GM18861 (cell line): Measurements from ENCODE around the gene GBP3.
"Not testable (repeated sequence)": the region's sequence is repeated elsewhere in the genome, so short reads cannot be mapped to it uniquely, and the experiment has no call there.

Experiments
- ATAC-seq: cut with Tn5 transposase; IDR thresholded peaks from one replicate; pipeline ENCODE4 v1.9.1; 2021; ENCODE audit not compliant: unreplicated experiment

Gene GBP3

GRCh38 chr1:88980870-88981269 lies 41.8 kb downstream of the GBP3 start:
- no peak for ATAC-seq

GRCh38 chr1:88979749-88980116 lies 42.9 kb downstream of the GBP3 start:
- ATAC-seq = no peak

DNA sequence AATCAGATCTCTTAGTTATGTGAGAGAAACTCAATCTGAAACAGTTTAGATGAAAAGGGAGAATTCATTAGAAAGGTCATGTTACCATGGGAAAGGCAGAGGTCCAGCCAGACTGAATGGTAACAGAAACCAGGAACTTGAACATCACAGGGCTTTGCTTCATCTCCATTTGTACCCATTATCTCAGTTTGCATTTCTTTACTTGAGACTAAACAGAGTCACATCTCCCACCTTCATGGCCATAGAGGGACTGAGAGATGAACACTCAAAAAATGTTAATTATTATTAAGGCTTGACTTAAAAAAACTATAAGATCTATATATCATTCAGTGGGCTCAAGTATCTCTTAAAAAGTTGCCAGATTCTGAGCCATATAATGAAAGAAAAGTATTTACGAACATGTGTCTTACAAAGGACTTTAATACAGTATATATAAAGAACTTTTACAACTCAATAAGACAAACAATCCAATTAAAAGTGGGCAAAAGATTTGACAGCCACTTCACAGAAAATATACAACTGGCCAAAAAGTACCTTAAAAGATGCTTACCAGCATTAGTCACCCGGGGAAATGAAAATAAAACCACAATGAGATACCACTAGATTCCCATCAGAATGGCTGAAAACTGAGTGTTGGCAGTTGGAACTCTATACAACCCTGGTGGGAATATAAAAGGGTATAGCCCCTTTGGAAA lies 43.5 kb downstream of the GBP3 start:
- no peak for ATAC-seq

- ATAC-seq = no peak
Measured at GRCh38 chr1:88976235-88976634, 46.4 kb downstream of the GBP3 start.

- not testable (repeated sequence) for ATAC-seq
Measured at GRCh38 chr1:88974616-88975172, 48.0 kb downstream of the GBP3 start.

DNA sequence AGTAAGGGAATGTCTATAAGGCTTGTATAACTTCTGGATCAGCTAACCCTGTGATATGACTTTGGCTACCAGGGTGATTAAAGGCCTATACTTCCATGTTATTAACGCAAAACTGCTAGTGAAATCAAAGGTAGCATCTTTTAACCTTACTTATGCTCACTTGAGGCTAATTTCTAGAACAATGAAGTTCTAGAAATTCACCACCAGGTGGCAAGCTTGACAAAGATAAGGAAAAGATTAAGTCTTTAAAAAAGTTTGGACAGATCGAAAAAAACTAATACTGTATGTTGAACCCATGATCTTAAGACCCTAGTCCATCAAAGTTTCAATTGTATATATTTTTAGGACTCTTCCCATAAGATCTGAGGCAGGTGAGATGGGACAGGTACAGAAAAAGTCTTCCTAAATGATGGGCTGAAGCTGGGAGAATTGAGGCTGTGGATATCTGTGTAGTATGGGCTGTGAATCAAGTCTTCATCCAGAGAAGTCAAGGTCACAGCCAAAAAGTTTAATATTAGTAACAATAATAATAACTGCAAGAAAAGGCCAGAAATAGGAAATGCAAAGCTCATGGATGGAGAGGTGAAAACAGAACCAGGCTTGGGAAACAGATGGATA lies 49.0 kb downstream of the GBP3 start:
- no peak for ATAC-seq

DNA sequence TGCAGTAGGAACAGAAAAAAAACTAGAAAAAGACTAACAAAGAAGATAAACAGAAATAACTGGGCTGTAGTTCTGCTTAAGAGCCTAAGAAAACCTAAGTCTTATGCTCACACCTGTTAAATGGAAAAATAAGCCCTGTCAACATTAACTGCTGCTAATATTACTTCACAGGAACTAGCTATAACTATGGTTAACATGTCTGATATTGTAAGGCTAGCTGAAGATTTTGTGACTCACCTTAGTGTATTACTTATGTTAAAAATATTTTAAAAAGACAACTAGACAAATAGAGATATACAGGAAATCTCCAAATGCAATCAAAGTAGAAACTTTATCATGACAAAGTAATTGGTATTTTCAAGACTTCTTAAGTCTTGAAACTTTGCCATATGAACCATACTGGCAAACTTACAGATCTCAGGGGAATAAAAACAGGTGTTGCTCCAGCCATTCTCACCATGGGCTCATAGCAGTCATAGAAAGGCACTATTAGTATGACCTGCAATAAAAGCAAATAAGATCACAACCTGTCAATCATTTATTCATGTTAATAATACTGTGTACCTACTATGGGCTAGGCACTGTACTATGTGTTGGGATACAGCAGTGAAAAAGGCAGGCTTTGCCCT lies 60.9 kb downstream of the GBP3 start:
- ATAC-seq = no peak

GRCh38 chr1:88961081-88961480 lies 61.6 kb downstream of the GBP3 start:
- no peak for ATAC-seq
